ENCODE results near the gene PARD3. TPM values are rescaled to one million over a fixed set of nuclear protein-coding genes. Genes with fewer than 3 reads are reported as not detected.

The PARD3 gene
- total RNA-seq, 1 donor from 2014 or later: 22.9 TPM

GRCh38 chr10:34153663-34154382 is 661.3 kb downstream of the PARD3 start:
- H3K4me1 Mint-ChIP-seq (ENCODE audit: low read depth, unreplicated experiment): peaks cover 6% of the 10 kb centered on the region
- H3K9me3 Mint-ChIP-seq (ENCODE audit: unreplicated experiment): no peaks in the 10 kb centered on the region
- TF ChIP-seq, protein P1, sequence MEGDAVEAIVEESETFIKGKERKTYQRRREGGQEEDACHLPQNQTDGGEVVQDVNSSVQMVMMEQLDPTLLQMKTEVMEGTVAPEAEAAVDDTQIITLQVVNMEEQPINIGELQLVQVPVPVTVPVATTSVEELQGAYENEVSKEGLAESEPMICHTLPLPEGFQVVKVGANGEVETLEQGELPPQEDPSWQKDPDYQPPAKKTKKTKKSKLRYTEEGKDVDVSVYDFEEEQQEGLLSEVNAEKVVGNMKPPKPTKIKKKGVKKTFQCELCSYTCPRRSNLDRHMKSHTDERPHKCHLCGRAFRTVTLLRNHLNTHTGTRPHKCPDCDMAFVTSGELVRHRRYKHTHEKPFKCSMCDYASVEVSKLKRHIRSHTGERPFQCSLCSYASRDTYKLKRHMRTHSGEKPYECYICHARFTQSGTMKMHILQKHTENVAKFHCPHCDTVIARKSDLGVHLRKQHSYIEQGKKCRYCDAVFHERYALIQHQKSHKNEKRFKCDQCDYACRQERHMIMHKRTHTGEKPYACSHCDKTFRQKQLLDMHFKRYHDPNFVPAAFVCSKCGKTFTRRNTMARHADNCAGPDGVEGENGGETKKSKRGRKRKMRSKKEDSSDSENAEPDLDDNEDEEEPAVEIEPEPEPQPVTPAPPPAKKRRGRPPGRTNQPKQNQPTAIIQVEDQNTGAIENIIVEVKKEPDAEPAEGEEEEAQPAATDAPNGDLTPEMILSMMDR (IDR thresholded peaks at IDR 0.05; ENCODE audit: partially characterized antibody, unreplicated experiment): no peak
- DNase-seq: no peak
- H3K27me3 Mint-ChIP-seq (ENCODE audit: unreplicated experiment): peaks cover 3% of the 10 kb centered on the region
- H3K27ac Mint-ChIP-seq (ENCODE audit: unreplicated experiment): no peak overlapping the region
- no peaks in the 10 kb centered on the region for H3K36me3 Mint-ChIP-seq (ENCODE audit: unreplicated experiment)
- no peak overlapping the region for H3K4me3 Mint-ChIP-seq (ENCODE audit: unreplicated experiment)

DNA sequence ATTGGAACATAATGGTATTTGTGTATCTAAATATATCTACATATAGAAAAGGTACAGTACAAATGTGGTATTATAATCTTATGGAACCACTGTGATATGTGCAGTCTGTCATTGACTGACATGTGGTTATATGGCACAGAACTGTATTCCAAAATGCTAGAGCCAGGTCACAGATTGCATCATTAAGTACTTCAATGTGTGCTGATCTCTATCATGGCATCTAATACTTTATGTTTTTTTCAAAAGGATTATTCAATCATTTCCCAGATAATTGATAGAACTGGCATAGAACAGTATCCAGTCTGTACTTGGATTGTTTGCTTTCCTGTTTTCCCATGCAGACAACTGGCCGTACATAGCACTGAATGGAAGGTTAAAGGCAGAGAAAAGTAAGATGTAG is 662.7 kb downstream of the PARD3 start:
- H3K4me1 Mint-ChIP-seq (ENCODE audit: low read depth, unreplicated experiment): peaks cover 6% of the 10 kb centered on the region
- H3K4me3 Mint-ChIP-seq (ENCODE audit: unreplicated experiment): no peak overlapping the region
- H3K27ac Mint-ChIP-seq (ENCODE audit: unreplicated experiment): no peak overlapping the region
- peaks cover 3% of the 10 kb centered on the region for H3K27me3 Mint-ChIP-seq (ENCODE audit: unreplicated experiment)
- no peaks in the 10 kb centered on the region for H3K9me3 Mint-ChIP-seq (ENCODE audit: unreplicated experiment)
- H3K36me3 Mint-ChIP-seq (ENCODE audit: unreplicated experiment): no peaks in the 10 kb centered on the region
- TF ChIP-seq, protein P1 (IDR thresholded peaks at IDR 0.05; ENCODE audit: partially characterized antibody, unreplicated experiment): no peak
- DNase-seq: no peak

- TF ChIP-seq, protein P1 (IDR thresholded peaks at IDR 0.05; ENCODE audit: partially characterized antibody, unreplicated experiment): no peak
- Mint-ChIP-seq H3K4me1 (ENCODE audit: low read depth, unreplicated experiment) (peaks cover 1% of the 10 kb centered on the region), H3K4me3 (ENCODE audit: unreplicated experiment) (no peak overlapping the region), H3K27me3 (ENCODE audit: unreplicated experiment) (no peaks in the 10 kb centered on the region), H3K36me3 (ENCODE audit: unreplicated experiment) (no peaks in the 10 kb centered on the region), H3K27ac (ENCODE audit: unreplicated experiment) (no peak overlapping the region), H3K9me3 (ENCODE audit: unreplicated experiment) (no peaks in the 10 kb centered on the region)
- no peak for DNase-seq
Observed at GRCh38 chr10:34151931-34152330, 663.2 kb downstream of the PARD3 start.

DNA sequence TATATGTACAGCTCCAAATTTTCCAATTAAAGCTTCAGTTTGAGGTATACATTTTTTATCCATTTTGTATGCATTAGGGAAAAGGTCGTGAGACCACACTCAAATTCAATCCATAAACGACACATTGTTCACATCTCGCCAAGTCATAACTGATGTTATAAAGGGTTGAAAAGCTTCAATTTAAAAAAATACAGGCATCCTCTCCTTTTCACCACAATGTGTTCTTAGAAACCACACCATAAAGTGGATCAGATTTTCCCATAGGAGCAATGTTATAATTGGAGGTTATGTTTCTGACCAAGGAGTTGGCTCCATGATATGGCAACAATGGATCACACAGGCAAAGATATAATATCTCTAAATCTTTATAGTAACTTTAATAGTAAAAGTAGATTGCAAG is 663.6 kb downstream of the PARD3 start:
- no peaks in the 10 kb centered on the region for H3K36me3 Mint-ChIP-seq (ENCODE audit: unreplicated experiment)
- H3K4me3 Mint-ChIP-seq (ENCODE audit: unreplicated experiment): no peak overlapping the region
- H3K27ac Mint-ChIP-seq (ENCODE audit: unreplicated experiment): no peak overlapping the region
- DNase-seq: no peak
- no peaks in the 10 kb centered on the region for H3K4me1 Mint-ChIP-seq (ENCODE audit: low read depth, unreplicated experiment)
- no peaks in the 10 kb centered on the region for H3K27me3 Mint-ChIP-seq (ENCODE audit: unreplicated experiment)
- TF ChIP-seq, protein P1 (IDR thresholded peaks at IDR 0.05; ENCODE audit: partially characterized antibody, unreplicated experiment): no peak
- no peaks in the 10 kb centered on the region for H3K9me3 Mint-ChIP-seq (ENCODE audit: unreplicated experiment)

DNA sequence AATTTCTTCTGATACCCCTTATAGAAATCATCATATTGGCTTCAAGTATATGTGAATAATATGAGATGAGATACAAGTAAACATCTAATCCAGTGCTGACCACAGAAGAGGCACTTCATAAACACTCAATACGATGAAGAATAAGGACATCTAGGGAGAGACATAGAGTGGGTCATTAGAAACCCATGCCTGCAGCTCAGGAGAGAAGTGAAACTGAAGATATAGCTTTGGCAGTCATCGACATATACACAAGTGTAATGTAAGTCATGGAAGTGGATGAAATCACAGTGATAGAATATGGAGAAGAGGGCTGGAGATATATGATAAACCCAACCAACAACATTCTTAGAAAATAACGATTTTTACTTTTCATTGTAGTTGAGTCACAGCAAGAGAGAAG is 665.0 kb downstream of the PARD3 start:
- TF ChIP-seq, protein P1 (IDR thresholded peaks at IDR 0.05; ENCODE audit: partially characterized antibody, unreplicated experiment): no peak
- no peaks in the 10 kb centered on the region for H3K36me3 Mint-ChIP-seq (ENCODE audit: unreplicated experiment)
- peaks cover 4% of the 10 kb centered on the region for H3K9me3 Mint-ChIP-seq (ENCODE audit: unreplicated experiment)
- no peaks in the 10 kb centered on the region for H3K27me3 Mint-ChIP-seq (ENCODE audit: unreplicated experiment)
- H3K27ac Mint-ChIP-seq (ENCODE audit: unreplicated experiment): no peak overlapping the region
- no peaks in the 10 kb centered on the region for H3K4me1 Mint-ChIP-seq (ENCODE audit: low read depth, unreplicated experiment)
- no peak for DNase-seq
- no peak overlapping the region for H3K4me3 Mint-ChIP-seq (ENCODE audit: unreplicated experiment)
